ENCODE data around the gene KDM2B. TPM values are rescaled to one million over a fixed set of nuclear protein-coding genes. Genes with fewer than 3 reads are reported as not detected.

Gene KDM2B
- total and polyA plus RNA-seq, 2 experiments from 2014 or later = 59.4 to 161 TPM

- H3K4me1 ChIP-seq (ENCODE audit: insufficient read depth) = no peaks in the 10 kb centered on the region
- ATAC-seq (no peak), DNase-seq (ENCODE audit: low spot score) (no peak)
- peaks cover 87% of the 10 kb centered on the region for H3K36me3 Mint-ChIP-seq (ENCODE audit: low read depth)
- no peaks in the 10 kb centered on the region for H3K27me3 ChIP-seq (ENCODE audit: insufficient read depth)
- H4K20me1 ChIP-seq (replicated peaks; ENCODE audit: insufficient read depth) = peaks cover 13% of the 10 kb centered on the region; the same call in 1 of the 2 replicates
- no peak overlapping the region for H3K4me2 ChIP-seq
- peaks cover 9% of the 10 kb centered on the region for H3K79me2 ChIP-seq (replicated peaks; ENCODE audit: insufficient read depth)
- H3K27ac Mint-ChIP-seq = no peak overlapping the region
- H3K4me1 Mint-ChIP-seq = peaks cover 5% of the 10 kb centered on the region; the same call in 2 of the 3 replicates
- no peaks in the 10 kb centered on the region for H3K9me2 ChIP-seq (ENCODE audit: insufficient read depth)
- H3K9me3 Mint-ChIP-seq = no peaks in the 10 kb centered on the region; the same call in 1 of the 3 replicates
- H3K27ac ChIP-seq (ENCODE audit: low read depth) = no peak overlapping the region
- H3K4me3 ChIP-seq = no peak overlapping the region
- H3F3A ChIP-seq (replicated peaks; ENCODE audit: low read depth) = peaks cover 17% of the 10 kb centered on the region; the same call in 1 of the 2 replicates
- H2AFZ ChIP-seq = no peak overlapping the region
- H3K27me3 Mint-ChIP-seq (ENCODE audit: insufficient read depth, low read depth, poor library complexity) = peaks cover 18% of the 10 kb centered on the region
- TF ChIP-seq NANOG (IDR thresholded peaks at IDR 0.05; ENCODE audit: borderline replicate concordance) = no peak
- no peak for TF ChIP-seq ZNF462 (CRISPR knock-in tag; IDR thresholded peaks at IDR 0.05)
- no peak for TF ChIP-seq ZNF331 (CRISPR knock-in tag; IDR thresholded peaks at IDR 0.05; ENCODE audit: low read depth)
- no peak for TF ChIP-seq POLR2AphosphoS5 (IDR thresholded peaks at IDR 0.05; ENCODE audit: low read depth)
- TF ChIP-seq EZH2phosphoT487 (IDR thresholded peaks at IDR 0.05; ENCODE audit: unreplicated experiment) = no peak
- no peak for TF ChIP-seq CTCF (conservative IDR thresholded peaks at IDR 0.05; ENCODE audit: low read depth in 2 of 2)
- no peak for TF ChIP-seq STAT1 (IDR thresholded peaks at IDR 0.05; ENCODE audit: unreplicated experiment)
- no peak for TF ChIP-seq ETS1 (IDR thresholded peaks at IDR 0.05)
- no peak for TF ChIP-seq JUNB (IDR thresholded peaks at IDR 0.05; ENCODE audit: unreplicated experiment)
- TF ChIP-seq ZNF114 (CRISPR knock-in tag; IDR thresholded peaks at IDR 0.05) = no peak
- no peak for TF ChIP-seq CREB1 (CRISPR knock-in tag; IDR thresholded peaks at IDR 0.05; ENCODE audit: low read depth)
- no peak for TF ChIP-seq EZH2 (IDR thresholded peaks at IDR 0.05; ENCODE audit: low read depth, unreplicated experiment)
- TF ChIP-seq REST (IDR thresholded peaks at IDR 0.05; ENCODE audit: unreplicated experiment) = no peak
- H3K36me3 ChIP-seq (ENCODE audit: insufficient read depth) = peaks cover 39% of the 10 kb centered on the region; the same call in 1 of the 2 replicates
- H3K4me3 Mint-ChIP-seq = no peak overlapping the region
These were observed 140.1 kb downstream of the KDM2B start for GRCh38 chr12:121440768-121441167.

All from GM23338 (cell line).